HG03520 (cell line): ENCODE data around the gene SULT2B1.
"Not testable (repeated sequence)": the region's sequence is repeated elsewhere in the genome, so short reads cannot be mapped to it uniquely, and the experiment has no call there.

Experiments used
- ATAC-seq: cut with Tn5 transposase; IDR thresholded peaks from one replicate; pipeline ENCODE4 v1.9.1; 2021; ENCODE audit warnings: mild to moderate bottlenecking, moderate library complexity; ENCODE audit not compliant: unreplicated experiment

Gene SULT2B1

DNA sequence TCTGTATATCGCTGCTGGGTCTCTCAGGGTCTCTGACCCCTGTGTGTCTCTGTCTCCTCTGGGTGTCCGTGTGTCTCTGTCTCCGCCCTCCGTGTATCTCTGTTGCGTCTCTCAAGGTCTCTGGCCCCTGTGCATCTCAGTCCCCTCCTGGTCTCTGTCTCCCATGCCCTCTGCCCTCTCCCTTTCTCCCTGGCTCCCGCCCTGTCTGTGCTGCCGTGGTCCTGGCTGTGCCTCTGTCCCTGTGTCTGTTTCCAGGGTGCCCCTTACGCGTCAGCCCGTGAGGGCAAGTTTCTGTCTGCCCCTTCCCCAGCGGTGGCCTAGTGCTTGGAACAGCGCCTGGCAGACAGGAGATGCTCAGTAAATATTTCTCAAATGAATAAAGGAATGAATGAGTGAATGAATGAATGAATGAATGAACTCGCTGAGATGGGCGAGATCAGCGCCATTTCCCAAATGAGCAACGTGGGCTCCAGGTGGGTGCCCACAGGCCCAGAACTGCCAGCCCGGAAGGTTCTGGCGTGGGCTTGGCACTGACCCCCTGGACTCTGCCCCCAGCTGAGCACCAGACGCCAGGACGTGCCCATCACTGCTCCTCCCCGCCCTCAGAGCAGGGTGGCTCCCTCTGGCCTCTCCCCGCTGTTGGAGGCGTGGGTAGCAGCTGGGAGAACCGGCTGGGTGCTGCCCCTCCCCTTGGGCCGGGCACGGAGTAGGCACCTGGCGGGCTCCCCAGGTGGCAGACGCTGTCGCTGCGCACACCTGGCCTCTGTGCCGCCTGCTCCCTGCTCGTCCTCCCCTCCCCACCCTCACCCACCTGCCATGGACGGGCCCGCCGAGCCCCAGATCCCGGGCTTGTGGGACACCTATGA lies at the start of gene SULT2B1:
TSS of gene SULT2B1 (plus strand) at position 736 of the 866 bp plus-strand sequence. CDS start at position 817, 81 bp downstream.
- ATAC-seq: no peak

DNA sequence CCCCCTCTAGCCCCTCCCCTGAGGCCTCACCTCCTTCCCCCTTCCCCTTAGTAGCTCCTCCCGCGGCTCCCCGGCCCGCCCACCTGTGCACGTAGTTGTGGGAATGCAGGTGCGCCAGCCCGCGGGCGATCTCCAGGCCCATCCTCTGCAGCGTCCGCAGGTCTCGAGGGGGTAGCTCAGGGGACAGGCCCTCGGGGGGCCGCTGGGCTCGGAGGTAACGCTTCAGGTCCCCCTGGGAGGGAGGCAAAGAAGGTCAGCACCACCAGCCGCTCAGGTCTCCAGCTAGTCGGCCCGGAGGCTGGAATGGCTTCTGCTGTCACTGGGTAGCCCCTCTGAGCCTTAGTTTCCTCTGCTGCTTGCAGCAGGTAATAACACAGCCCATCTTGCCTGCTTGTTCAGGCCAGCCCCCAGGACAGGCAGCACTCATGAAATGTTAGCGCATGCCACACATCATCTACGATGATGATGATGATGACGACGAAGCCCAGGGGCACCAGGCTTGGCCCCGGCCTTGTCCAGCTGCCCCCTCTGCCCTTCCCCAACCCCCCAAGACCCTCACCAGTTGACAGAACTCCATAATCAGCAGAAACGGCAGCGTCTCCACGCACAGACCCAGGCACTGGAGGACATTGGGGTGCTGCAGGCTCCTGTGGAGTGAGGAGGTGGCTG lies 49.5 kb upstream of the SULT2B1 start:
- ATAC-seq: no peak

DNA sequence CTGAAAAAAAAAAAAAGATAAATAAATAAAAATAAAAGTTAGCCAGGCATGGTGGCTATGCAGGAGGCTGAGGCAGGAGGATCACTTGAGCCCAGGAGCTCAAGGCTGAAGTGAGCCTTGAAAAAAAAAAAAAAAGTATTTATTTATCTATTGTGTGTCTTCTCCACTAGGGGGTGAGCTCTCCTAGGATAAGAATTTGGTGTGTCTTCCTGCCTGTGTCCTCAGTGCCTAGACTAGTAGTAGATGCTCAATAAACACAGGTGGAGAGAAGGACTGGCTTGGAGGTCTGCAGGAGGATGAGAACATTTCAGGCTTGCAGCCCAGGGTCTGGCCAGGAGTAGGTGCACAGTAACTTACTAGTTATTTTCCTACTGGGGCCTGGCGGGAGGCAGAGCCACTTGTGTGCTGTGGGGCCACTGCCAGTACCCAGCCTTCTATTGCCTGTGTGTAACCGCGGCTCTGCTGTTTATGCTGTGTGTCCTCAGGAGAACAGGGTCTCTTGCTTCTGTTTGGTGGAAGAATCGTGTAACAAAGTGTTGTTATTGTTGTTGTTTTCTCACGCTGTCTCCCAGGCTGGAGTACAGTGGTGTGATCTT lies 45.7 kb upstream of the SULT2B1 start:
- ATAC-seq: no peak

DNA sequence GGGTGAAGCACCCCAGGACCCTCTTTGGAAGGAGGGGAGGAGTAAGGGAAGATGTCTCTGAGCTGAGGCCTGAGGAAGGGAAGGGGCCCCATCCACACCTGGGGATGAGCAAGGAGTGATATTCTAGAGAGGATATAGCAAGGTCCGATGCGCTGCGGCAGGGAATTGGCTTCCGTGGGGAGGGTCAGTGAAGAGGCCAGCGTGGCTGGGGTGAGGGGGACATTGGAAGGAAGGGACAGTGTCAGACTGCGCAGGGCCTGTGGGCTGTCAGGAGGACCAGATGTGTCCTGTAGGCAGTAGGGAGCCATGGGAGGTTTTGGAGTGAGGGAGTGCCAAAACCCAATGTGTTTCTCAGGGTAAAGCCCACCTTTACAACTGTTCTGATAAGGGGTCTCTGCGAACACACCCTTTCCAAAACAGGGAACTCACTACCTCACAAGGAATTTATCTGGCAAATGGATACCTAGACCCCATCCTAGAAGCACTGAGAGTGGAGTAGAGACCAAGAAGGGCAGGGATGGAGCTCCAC lies 44.0 kb upstream of the SULT2B1 start:
- ATAC-seq: no peak

DNA sequence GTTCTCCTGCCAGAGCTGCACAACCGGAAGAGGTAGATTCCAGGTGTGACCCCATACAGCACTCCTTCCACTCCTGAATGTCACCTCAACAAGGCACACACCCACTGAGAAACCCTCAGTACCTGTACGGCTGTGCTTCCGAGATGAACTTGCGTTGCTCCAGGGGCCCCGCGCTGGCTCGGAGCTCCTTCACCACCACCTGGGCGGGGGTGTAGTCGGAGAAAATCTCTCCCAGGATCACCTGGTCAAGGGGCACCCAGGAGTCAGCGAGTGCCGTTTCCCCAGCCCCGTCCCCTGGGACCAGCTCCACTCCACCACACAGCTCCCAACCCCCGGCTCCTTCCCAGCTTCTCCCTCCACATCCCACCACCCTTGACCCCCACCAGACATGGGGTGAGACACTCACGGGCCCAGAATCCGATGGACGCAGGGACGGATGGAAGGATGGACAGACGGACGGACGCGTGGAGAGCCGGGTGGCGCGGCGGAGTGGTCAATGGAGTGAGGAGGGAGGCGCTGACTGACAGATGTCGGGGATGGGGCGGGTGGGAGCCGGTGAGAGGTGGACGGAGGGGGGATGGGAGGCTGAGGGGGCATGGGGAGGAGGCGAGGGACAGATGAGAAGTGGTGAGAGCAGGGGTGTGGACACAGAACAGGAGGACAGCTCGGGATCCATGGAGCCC lies 43.1 kb upstream of the SULT2B1 start:
- ATAC-seq: no peak

DNA sequence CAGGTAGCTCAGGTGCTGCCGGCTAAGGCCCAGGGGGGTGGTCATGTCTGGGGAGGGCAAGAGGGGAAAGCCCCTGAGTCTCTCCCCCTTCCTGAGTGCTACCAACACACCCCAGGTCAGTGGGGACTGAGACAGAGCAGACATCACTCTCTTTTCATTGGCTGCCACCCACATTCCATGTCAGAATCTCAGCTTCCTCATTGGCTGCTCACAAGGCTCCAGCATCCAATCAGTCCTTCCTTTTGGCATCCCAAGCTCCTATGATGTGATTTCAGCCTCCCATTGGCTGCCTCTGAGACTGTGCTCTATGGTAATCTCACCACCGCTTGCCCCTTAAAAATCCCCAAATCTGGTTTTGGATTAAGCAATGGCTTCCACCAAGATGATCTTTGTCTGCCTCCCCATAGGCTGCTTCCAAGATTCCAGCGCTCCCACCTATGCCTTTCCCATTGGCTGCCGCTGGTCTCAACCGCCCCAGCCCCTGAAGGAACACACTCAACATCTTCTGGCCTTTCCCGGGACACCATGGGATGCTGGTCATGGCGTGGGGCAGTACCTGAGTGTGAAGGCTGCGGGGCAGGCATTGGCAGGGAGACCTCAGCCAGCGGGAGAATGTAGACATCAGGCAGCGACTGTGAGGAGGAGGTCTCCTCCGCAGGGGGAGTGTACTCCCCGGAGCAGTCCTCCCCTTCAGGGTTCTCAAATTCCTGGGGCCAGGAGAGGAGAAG lies 42.3 kb upstream of the SULT2B1 start:
- ATAC-seq: no peak

DNA sequence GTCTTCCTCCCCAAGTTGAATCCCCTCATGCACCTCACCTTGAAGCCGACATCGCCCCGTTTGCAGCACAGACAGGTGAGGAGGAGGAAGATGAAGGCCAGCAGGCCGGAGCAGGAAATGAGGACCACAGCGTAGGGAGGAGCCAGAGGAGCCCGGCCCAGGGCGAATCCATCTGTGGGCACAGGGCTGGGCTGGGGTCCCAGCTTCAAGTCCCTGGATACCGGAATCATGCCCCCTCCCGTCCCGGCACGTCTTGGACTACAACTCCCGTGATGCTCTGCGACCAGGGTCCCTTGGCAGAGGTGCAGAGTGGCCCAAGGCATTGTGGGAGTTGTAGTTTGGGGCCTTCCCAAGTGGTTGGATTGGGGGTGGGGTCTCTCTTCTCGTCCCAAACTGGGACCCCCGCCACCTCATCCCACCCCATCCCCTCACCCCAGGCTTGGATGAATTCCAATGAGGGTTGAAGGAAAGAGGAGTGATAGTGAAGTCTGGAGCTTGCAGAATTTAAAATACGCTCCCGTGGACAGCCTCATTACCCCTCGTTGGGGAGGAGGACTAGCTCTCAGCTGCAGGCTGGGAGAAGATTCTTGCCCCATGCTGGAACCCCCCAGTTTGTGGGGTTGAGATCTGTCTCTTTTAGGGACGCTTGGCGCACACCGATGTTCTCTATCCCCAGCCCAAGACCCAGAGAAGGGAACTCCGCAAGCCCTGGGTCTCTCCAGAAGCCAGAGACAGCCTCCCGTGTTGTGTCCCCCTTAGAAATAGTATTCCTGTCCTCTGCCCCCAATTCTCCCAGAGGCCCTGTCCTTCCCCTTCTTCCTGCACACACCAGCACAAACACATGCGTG lies 41.3 kb upstream of the SULT2B1 start:
- ATAC-seq: no peak

DNA sequence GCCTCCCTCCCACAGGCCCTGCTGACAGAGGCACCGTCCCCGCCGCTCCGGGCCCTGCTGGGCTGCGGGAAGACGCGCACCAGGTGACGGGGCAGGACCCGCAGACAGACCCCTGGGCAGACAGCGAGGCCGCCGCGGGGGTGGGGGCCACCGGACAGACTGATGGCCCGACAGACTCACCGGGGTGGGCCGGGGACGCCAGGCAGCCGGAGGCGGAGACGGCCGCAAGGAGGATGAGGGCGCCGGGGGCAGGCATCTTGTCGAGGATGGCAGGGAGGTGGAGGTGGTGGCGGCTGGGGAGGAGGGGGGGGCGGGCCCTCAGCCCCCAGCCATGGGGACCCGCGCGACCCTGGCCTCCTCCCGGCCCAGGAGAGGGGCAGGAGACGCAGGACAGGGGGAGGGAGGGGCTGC lies 40.6 kb upstream of the SULT2B1 start:
- no peak for ATAC-seq

DNA sequence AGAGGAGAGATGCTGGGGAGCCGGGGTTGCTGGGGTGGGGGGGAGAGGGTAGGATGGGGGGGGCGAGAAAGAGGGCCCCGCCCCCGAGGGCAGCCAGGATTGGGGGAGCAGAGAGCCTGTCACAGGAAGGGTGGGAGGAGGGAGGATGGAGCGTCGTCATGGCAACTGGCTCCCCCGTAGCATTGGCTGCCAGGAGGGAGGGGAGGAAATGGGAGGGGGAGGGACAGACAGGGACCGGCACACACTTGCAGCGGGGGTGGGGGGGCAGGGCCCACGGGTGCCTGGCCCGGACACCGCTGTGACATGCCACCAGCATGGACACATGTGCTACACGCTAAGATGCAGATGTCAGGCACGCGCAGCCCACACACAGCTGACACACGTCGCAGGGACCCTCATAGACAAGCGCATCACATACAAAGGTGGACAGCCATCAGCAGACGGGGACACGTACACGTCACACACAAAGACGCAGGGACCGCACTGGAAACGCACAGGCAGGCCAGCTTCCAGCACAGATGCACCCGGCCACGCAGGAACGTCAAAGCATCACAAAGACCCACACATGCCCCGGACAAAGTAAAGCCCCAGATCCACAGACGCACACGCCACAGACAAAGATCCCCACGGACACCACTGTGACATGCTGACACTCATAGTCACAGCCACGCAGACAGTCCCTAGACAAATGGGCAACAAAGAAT lies 40.0 kb upstream of the SULT2B1 start, which contains the start of gene LMTK3:
TSS of gene LMTK3 (minus strand) at position 36 of the 704 bp plus-strand sequence. CDS start 259 bp downstream, outside the sequence.
- ATAC-seq: no peak

DNA sequence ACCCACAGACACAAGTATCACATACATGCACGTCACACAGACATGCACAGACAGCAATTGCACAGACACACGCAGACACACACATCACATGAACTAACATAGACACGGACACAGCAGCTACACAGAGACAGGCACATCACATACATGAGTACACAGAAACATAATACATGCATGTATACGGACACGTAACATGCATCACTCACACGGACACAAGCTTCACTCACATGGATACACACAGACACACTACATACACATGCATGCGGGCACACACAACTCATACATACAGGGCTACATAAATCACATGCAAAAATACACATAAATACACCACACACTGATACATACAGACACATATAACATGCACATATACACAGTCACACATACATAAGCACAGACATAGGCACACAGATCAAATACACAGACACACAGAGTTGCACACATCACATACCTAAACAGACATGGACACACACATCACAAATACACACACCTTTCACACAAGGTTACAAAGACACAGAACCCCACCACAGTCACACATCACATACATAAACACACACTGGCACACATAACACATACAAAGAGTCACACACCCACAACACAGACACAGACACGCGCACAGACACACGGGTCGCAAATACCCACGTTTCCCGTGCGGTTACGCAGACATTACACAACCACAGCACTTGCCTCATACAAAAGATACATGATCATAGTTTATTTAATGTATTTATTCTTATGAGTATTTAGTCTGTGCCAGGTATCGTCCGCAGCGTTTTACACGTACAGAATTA lies 39.3 kb upstream of the SULT2B1 start:
- no peak for ATAC-seq

DNA sequence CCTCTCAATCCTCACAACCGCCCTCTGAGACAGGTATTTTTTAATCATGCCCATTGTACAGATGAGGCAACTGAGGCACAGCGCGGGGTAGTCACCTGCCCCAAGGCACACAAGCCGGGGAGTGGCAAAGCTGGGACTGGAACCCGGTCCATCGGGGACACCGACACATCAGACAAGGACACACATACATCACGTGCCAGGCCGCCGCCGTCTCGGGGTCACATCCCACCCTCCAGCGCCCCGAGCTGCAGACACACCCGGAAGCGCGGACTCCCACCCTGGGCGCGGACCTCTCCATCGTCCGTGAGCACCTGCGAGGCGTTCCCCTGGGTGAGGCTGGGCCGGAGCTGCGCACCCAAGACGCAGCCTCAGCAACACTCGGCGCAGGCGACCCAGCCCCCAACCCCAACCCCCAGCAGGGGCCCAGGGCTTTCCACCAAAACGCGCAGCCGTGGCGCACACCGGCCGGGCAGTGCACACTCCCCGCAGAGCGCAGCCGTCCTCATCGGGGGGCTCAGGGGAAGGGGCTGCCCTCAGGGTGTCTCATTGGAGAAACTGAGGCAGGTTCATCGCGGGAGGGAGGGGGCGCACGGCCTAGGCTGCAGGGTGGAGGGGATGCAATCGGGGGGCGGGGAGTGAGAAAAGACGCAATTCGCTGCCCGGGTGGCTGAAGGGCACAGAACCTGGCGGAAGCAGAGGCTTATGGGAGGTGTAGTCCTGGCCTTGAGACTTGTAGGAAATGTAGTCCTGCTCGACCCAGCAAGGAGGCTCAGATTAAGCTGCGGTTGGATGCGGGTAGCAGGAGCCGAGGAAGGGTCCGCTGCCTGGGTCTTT lies 38.5 kb upstream of the SULT2B1 start:
- ATAC-seq: no peak

DNA sequence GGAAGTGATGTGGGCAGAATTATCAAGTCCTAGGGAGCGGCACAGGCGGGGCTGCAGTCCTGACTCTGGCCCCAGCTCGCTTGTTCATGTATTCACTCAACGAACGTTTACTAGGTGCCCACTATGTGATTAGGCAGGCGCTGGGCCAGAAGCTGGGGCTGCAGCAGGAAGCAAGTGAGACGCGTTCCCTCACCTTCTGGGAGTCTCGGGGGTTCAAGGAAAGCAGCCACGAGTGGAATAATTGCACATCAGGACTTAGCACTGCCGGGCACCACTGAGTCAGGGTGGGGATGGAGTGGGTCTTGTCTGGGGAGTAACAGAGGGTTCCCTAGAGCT lies 37.9 kb upstream of the SULT2B1 start:
- no peak for ATAC-seq

DNA sequence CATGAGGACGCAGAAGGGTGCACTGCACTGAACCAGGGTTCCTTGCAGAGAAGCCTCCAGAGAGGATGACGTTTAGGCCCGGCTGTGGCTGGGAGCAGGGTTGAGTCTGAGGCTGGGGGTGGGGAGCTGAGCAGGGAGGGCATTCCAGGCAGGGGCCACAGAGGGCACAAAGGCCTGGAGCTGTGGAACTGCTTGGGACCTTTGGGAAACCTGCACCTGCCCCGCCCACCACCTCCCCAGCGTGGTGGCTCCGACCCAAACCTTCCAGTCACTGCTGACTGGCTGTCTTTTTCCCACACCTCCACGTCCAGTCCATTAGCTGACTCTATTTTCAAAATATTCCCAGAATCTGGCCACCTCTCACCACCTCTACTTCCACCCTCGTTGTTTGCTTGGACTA lies 35.4 kb upstream of the SULT2B1 start:
- no peak for ATAC-seq

DNA sequence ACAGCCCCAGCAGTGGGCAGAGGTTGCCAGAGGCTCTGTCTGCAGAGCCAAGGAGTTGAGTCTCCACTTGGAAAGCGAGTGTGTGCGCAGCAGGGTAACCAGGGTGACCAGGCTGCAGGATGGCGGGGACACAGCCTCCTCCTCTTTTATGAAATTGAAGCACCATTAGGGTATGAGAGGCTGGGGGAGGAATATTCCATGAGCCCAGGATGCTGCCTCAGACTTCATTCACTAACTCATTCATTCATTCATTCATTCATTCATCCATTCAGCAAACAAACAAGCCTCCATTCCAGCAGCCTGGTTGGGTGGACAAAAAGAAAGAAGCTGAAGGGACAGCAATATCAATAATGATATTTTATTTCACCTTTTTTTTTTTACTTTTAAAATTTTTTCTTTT lies 33.8 kb upstream of the SULT2B1 start:
- no peak for ATAC-seq

DNA sequence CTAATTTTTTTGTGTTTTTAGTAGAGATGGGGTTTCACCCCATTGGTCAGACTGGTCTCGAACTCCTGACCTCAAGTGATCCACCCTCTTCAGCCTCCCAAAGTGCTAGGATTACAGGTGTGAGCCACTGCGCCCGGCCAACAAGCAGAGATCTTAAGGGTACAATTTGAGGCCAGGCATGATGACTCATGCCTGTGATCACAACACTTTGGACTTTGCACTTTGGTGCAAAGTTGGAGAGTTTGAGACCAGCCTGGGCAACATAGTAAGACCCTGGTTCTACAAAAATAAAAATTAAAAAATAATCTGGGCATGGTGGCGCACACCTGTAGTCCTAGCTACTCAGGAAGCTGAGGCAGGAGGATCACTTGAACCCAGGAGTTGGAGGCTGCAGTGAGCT lies 32.5 kb upstream of the SULT2B1 start:
- ATAC-seq: not testable (repeated sequence)

DNA sequence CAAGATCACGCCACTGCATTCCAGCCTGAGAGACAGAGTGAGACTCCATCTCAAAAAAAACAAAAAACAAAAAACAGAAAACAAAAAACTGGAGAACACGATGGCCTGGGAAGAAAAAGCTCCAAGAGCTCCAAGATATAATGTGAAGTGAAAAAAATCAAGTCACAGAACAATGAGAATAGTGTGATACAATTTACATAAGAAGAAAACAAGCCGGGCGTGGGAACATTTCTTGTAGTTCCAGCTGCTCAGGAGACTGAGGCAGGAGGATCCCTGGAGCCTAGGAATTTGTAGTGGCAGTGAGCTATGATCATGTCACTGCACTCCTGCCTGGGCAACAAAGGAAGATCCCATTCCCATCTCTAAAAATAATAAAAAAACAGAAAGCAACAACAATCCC lies 31.8 kb upstream of the SULT2B1 start:
- no peak for ATAC-seq

DNA sequence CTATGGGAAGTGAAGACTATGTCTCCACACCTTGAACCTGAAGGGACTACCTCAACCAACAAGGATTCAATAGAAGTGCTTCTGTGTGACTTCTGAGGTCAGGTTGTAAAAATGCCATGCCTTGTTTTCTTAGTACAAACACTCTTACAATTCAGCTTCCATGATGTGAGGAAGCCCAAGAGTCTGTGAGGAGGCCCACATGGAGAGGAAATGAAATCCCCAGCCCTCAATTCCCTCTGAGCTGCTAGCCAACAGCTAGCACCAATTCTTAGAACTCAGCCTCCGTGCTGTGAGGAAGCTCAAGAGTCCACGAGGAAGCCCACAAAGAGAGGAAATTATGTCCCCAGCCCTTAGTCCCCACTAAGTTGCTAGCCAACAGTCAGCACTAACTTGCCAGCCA lies 27.8 kb upstream of the SULT2B1 start:
- ATAC-seq: no peak
